GM12875 (cell line): ENCODE data around the gene BABAM2.

Source experiments
- H3K4me3 ChIP-seq: one replicate; pipeline ENCODE4 v1.5.1; 2011; ENCODE audit warnings: low read depth, low read length, control low read depth
- CTCF ChIP-seq: IDR thresholded peaks from 2 replicates; pipeline ENCODE4 v1.5.1; 2011; ENCODE audit warnings: low read depth, mild to moderate bottlenecking, control low read depth, inconsistent platforms, low read length, moderate library complexity, borderline replicate concordance; ENCODE audit not compliant: insufficient read depth

Gene BABAM2

GRCh38 chr2:27887111-27887510 is 3.4 kb upstream of the BABAM2 start:
- H3K4me3 ChIP-seq = no peak overlapping the region
- no peak for TF ChIP-seq CTCF

- TF ChIP-seq CTCF = no peak
- no peak overlapping the region for H3K4me3 ChIP-seq
These were observed 2.7 kb upstream of the BABAM2 start for GRCh38 chr2:27887830-27888229.

- no peak for TF ChIP-seq CTCF
- H3K4me3 ChIP-seq = no peak overlapping the region
These were observed 1.7 kb upstream of the BABAM2 start for GRCh38 chr2:27888790-27889189.

GRCh38 chr2:27889774-27890145 is 769 bp upstream of the BABAM2 start:
- TF ChIP-seq CTCF = no peak
- peak overlapping the region; percentile 76 for H3K4me3 ChIP-seq

GRCh38 chr2:27890924-27891672 is 569 bp downstream of the BABAM2 start:
- no peak for TF ChIP-seq CTCF
- H3K4me3 ChIP-seq = peak overlapping the region; percentile 76

GRCh38 chr2:27891673-27892105 is 1.2 kb downstream of the BABAM2 start:
- H3K4me3 ChIP-seq = no peak overlapping the region
- TF ChIP-seq CTCF = no peak

GRCh38 chr2:27893006-27893405 is 2.5 kb downstream of the BABAM2 start:
- H3K4me3 ChIP-seq = no peak overlapping the region
- TF ChIP-seq CTCF = no peak
